H1 (cell line): ENCODE results near the gene PRKCH. TPM values are rescaled to one million over a fixed set of nuclear protein-coding genes. Genes with fewer than 3 reads are reported as not detected.

Experiments
- CTCF ChIA-PET: fragments of 300-600 bp; sonication (Branson Sonifier 250); formaldehyde crosslinking; loops from one replicate; lab custom pipeline; 2021; ENCODE audit not compliant: partially characterized antibody; lab: Charles Lee
- POLR2A ChIA-PET: fragments of 300-600 bp; sonication (Branson Sonifier 250); formaldehyde crosslinking; loops from one replicate; lab custom pipeline; 2021; ENCODE audit warnings: inconsistent platforms; ENCODE audit not compliant: partially characterized antibody; lab: Charles Lee
- DNase-seq, 2 experiments: peaks; one replicate each; pipeline versions ENCODE4 v3.0.0 to v3.0.0-alpha.2; 2010 to 2022; ENCODE audit warnings: low spot score in 2 of 2, low read depth in 1 of 2, mixed read lengths in 1 of 2
- FAIRE-seq: peaks from 2 replicates; lab custom pipeline; 2011; peaks lifted over from hg19 to GRCh38; lab: Jason Lieb, UNC
- H2AFZ ChIP-seq: 2 replicates; pipeline ENCODE4 v1.8.1; 2012; ENCODE audit warnings: low read length, inconsistent platforms
- H2AK5ac ChIP-seq: 2 replicates; pipeline ENCODE4 v1.6.1; 2013; ENCODE audit warnings: low read depth, low read length
- H2BK120ac ChIP-seq: replicated peaks from 2 replicates; pipeline ENCODE3; 2013; ENCODE audit warnings: low read depth, low read length, inconsistent platforms
- H2BK12ac ChIP-seq: 2 replicates; pipeline ENCODE4 v1.6.1; 2013; ENCODE audit warnings: low read depth, low read length
- H2BK15ac ChIP-seq: 2 replicates; pipeline ENCODE4 v1.6.1; 2013; ENCODE audit warnings: low read length
- H2BK20ac ChIP-seq: 2 replicates; pipeline ENCODE4 v1.6.1; 2013; ENCODE audit warnings: low read length
- H2BK5ac ChIP-seq: 2 replicates; pipeline ENCODE4 v1.6.1; 2013; ENCODE audit warnings: low read depth, low read length
- H3K14ac ChIP-seq: 2 replicates; pipeline ENCODE4 v1.6.1; 2013; ENCODE audit warnings: inconsistent platforms; ENCODE audit not compliant: insufficient read length
- H3K18ac ChIP-seq: 2 replicates; pipeline ENCODE4 v1.6.1; 2013; ENCODE audit warnings: low read length; ENCODE audit errors: extremely low read depth
- H3K23ac ChIP-seq: 2 replicates; pipeline ENCODE4 v1.6.1; 2013; ENCODE audit warnings: inconsistent platforms; ENCODE audit not compliant: insufficient read length
- H3K23me2 ChIP-seq: 2 replicates; pipeline ENCODE4 v1.6.1; 2013; ENCODE audit warnings: low read depth, low read length
- H3K27ac ChIP-seq: 2 replicates; pipeline ENCODE4 v1.6.1; 2011; ENCODE audit warnings: low read depth, low read length, inconsistent platforms
- H3K27me3 ChIP-seq, 4 experiments: replicated peaks in 1 of 4; 1 replicate in 1 of 4; 2 replicates in 3 of 4; pipeline versions ENCODE4 v1.6.1 to v1.8.1; 2011 to 2013; ENCODE audit warnings: low read length in 3 of 4, mild to moderate bottlenecking in 3 of 4, inconsistent platforms in 2 of 4, mixed read lengths in 2 of 4, moderate library complexity in 1 of 4; ENCODE audit not compliant: control insufficient read depth in 3 of 4, insufficient read depth in 3 of 4; ENCODE audit errors: extremely low read depth in 1 of 4
- H3K36me3 ChIP-seq, 4 experiments: 2 replicates each; pipeline versions ENCODE4 v1.6.1 to v1.8.1; 2011 to 2013; ENCODE audit warnings: mild to moderate bottlenecking in 4 of 4, low read length in 3 of 4, moderate library complexity in 2 of 4, control low read depth in 1 of 4, inconsistent platforms in 1 of 4; ENCODE audit not compliant: insufficient read depth in 4 of 4, control insufficient read depth in 2 of 4
- H3K4ac ChIP-seq: replicated peaks from 2 replicates; pipeline ENCODE3; 2013; ENCODE audit warnings: low read length, low read depth, mixed read lengths, inconsistent platforms; ENCODE audit not compliant: insufficient read length
- H3K4me1 ChIP-seq, 4 experiments: replicated peaks in 1 of 4; 1 replicate in 1 of 4; 2 replicates in 3 of 4; pipeline versions ENCODE4 v1.6.1 to v1.8.1; 2011 to 2013; ENCODE audit warnings: low read length in 3 of 4, inconsistent platforms in 2 of 4, mixed read lengths in 1 of 4; ENCODE audit not compliant: insufficient read depth in 4 of 4, control insufficient read depth in 3 of 4
- H3K4me2 ChIP-seq, 2 experiments: 2 replicates each; pipeline versions ENCODE4 v1.6.1 to v1.8.1; 2011 to 2013; ENCODE audit warnings: low read depth in 2 of 2, low read length in 2 of 2, control low read depth in 1 of 2, inconsistent platforms in 1 of 2, mild to moderate bottlenecking in 1 of 2; ENCODE audit not compliant: insufficient read depth in 1 of 2
- H3K4me3 ChIP-seq, 4 experiments: fragments of 200-600, 300-600 bp in 1 of 4; sonication (generic), shearing (Covaris generic), sonication (Bioruptor Twin) in 1 of 4; 2 replicates each; pipeline versions ENCODE4 v1.5.1 to v1.8.1; 2011 to 2016; ENCODE audit warnings: low read length in 4 of 4, low read depth in 3 of 4, control low read depth in 2 of 4, inconsistent platforms in 2 of 4, mild to moderate bottlenecking in 2 of 4, mixed read lengths in 1 of 4, moderate library complexity in 1 of 4; ENCODE audit not compliant: insufficient read depth in 2 of 4; ENCODE audit errors: extremely low read depth in 1 of 4
- H3K56ac ChIP-seq: replicated peaks from 2 replicates; pipeline ENCODE3; 2013; ENCODE audit warnings: low read depth, mild to moderate bottlenecking, mixed read lengths, low read length, inconsistent platforms; ENCODE audit not compliant: insufficient read length
- H3K79me1 ChIP-seq: 2 replicates; pipeline ENCODE4 v1.6.1; 2013; ENCODE audit warnings: low read depth, low read length, control low read depth
- H3K79me2 ChIP-seq, 2 experiments: 2 replicates each; pipeline versions ENCODE4 v1.6.1 to v1.8.1; 2012 to 2013; ENCODE audit warnings: low read length in 2 of 2, mild to moderate bottlenecking in 2 of 2, inconsistent platforms in 1 of 2; ENCODE audit not compliant: insufficient read depth in 2 of 2, control insufficient read depth in 1 of 2
- H3K9ac ChIP-seq, 4 experiments: replicated peaks in 1 of 4; 1 replicate in 1 of 4; 2 replicates in 3 of 4; pipeline versions ENCODE4 v1.6.1 to v1.8.1; 2011 to 2013; ENCODE audit warnings: low read depth in 3 of 4, low read length in 3 of 4, control low read depth in 2 of 4, mild to moderate bottlenecking in 2 of 4, moderate library complexity in 2 of 4, inconsistent platforms in 1 of 4; ENCODE audit errors: extremely low read depth in 1 of 4
- H3K9me3 ChIP-seq, 2 experiments: 2 replicates each; pipeline versions ENCODE4 v1.6.1 to v1.8.1; 2012 to 2013; ENCODE audit warnings: mild to moderate bottlenecking in 2 of 2, moderate library complexity in 2 of 2, control low read depth in 1 of 2, inconsistent platforms in 1 of 2, low read depth in 1 of 2, low read length in 1 of 2, mixed read lengths in 1 of 2; ENCODE audit not compliant: insufficient read depth in 2 of 2
- H4K20me1 ChIP-seq, 2 experiments: replicated peaks in 1 of 2; 2 replicates each; pipeline versions ENCODE3 to v1.8.1; 2011 to 2013; ENCODE audit warnings: inconsistent platforms in 2 of 2, low read length in 2 of 2, mild to moderate bottlenecking in 1 of 2; ENCODE audit not compliant: insufficient read depth in 2 of 2, control insufficient read depth in 1 of 2
- H4K5ac ChIP-seq: 2 replicates; pipeline ENCODE4 v1.6.1; 2013; ENCODE audit warnings: low read length, low read depth, mixed read lengths, inconsistent platforms; ENCODE audit not compliant: insufficient read length
- H4K8ac ChIP-seq: 2 replicates; pipeline ENCODE4 v1.8.0; 2013; ENCODE audit warnings: mild to moderate bottlenecking, moderate library complexity, low read length, inconsistent platforms; ENCODE audit not compliant: insufficient read depth; ENCODE audit errors: extremely low read depth
- H4K91ac ChIP-seq: replicated peaks from 2 replicates; pipeline ENCODE3; 2013; ENCODE audit warnings: low read length, mixed read lengths, inconsistent platforms; ENCODE audit not compliant: insufficient read length
- ATF2 ChIP-seq: IDR thresholded peaks from 2 replicates; pipeline ENCODE4 v1.6.1; 2012; ENCODE audit warnings: low read length, inconsistent platforms
- CHD1 ChIP-seq: IDR thresholded peaks from 2 replicates; pipeline ENCODE4 v1.6.1; 2012; ENCODE audit warnings: low read depth, low read length, improper control_type of control experiment
- CREB1 ChIP-seq: IDR thresholded peaks from 2 replicates; pipeline ENCODE4 v1.6.1; 2012; ENCODE audit warnings: inconsistent platforms
- JUN ChIP-seq: IDR thresholded peaks from 2 replicates; pipeline ENCODE4 v1.6.1; 2011; ENCODE audit warnings: low read depth, mild to moderate bottlenecking, improper control_type of control experiment, low read length
- MAX ChIP-seq: IDR thresholded peaks from 2 replicates; pipeline ENCODE4 v1.6.1; 2012; ENCODE audit warnings: inconsistent platforms
- POLR2A ChIP-seq, 2 experiments: IDR thresholded peaks; 1 replicate in 1 of 2; 2 replicates in 1 of 2; pipeline ENCODE4 v1.6.1; 2011; ENCODE audit warnings: low read depth in 2 of 2, low read length in 2 of 2, mild to moderate bottlenecking in 2 of 2; ENCODE audit errors: control extremely low read depth in 1 of 2
- RFX5 ChIP-seq: IDR thresholded peaks from 2 replicates; pipeline ENCODE4 v1.6.1; 2011; ENCODE audit warnings: low read depth, low read length, improper control_type of control experiment, borderline replicate concordance
- SIN3A ChIP-seq, 2 experiments: IDR thresholded peaks in 1 of 2; conservative IDR thresholded peaks in 1 of 2; 2 replicates each; pipeline ENCODE4 v1.6.1; 2011 to 2012; ENCODE audit warnings: low read length in 2 of 2, improper control_type of control experiment in 1 of 2, low read depth in 1 of 2, mild to moderate bottlenecking in 1 of 2
- SUZ12 ChIP-seq: fragments of 200-600 bp; sonication (generic); IDR thresholded peaks from 2 replicates; pipeline ENCODE4 v1.6.1; 2012; ENCODE audit warnings: mild to moderate bottlenecking, inconsistent platforms, low read length, moderate library complexity, mixed read lengths
- TAF7 ChIP-seq: optimal IDR thresholded peaks from 2 replicates; pipeline ENCODE3; 2011; ENCODE audit warnings: low read depth, mild to moderate bottlenecking, inconsistent platforms, low read length, moderate library complexity, borderline replicate concordance
- USF2 ChIP-seq: IDR thresholded peaks from 2 replicates; pipeline ENCODE4 v1.6.1; 2011; ENCODE audit warnings: low read length, improper control_type of control experiment
- WGBS, 2 experiments: shearing (Covaris generic) in 1 of 2; methylation state at CpG; one replicate each; pipeline versions ENCODE4 v1.1.6 to v1.1.7; 2013 to 2015; ENCODE audit warnings: low lambda C conversion rate in 2 of 2, mixed read lengths in 2 of 2, inconsistent platforms in 1 of 2, low coverage in 1 of 2, missing lambda C conversion rate in 1 of 2; ENCODE audit not compliant: insufficient replicate concordance in 2 of 2, insufficient coverage in 1 of 2, insufficient read length in 1 of 2; ENCODE audit errors: extremely low coverage in 1 of 2, missing lambda C conversion rate in 1 of 2; 5-methylcytosine and 5-hydroxymethylcytosine counted together
- polyA plus RNA-seq, 7 experiments: library from polyadenylated mRNA; depleted of rRNA in 3 of 7; stranded (reverse) in 5 of 7; unstranded in 2 of 7; fragments of >200 nt in 5 of 7; fragments of 200-250 nt in 2 of 7; gene quantifications; 1 replicate in 5 of 7; 2 replicates in 1 of 7; 4 replicates in 1 of 7; pipeline versions ENCODE4 v1.2.1 to v1.2.3, GENCODE V29; 2011 to 2013; ENCODE audit warnings: missing spikeins in 2 of 7, mixed read lengths in 2 of 7
- total RNA-seq: library from RNA; stranded (reverse); fragmentation: NEBNext Ultra II Directional; extraction: Animal tissue kit (Norgen Biotek cat#: 25700); gene quantifications from 2 replicates; pipeline ENCODE4 v1.2.1, GENCODE V29; 2021

Gene PRKCH
- total and polyA plus RNA-seq, 2 of the 8 experiments (the other 6 are each of a cell fraction or from before 2014, with no cell fraction given), result 6.4 to 7.0 TPM

- H4K5ac ChIP-seq, result no peak overlapping the region
- ChIA-PET POLR2A (interaction anchor here (0.7 kb wide), 1 partner anchor 15 kb away, joined by 6 read pairs; no protein-coding TSS in a partner anchor), CTCF (no interaction called here)
- no peak overlapping the region for H2BK15ac ChIP-seq
- no peak overlapping the region for H3K4ac ChIP-seq
- H3K4me2 ChIP-seq, result no peak overlapping the region
- H2BK12ac ChIP-seq, result no peak overlapping the region
- no peak overlapping the region for H2AFZ ChIP-seq
- peaks cover 15% of the 10 kb centered on the region; the same call in 1 of the 2 replicates for H3K23me2 ChIP-seq
- H4K8ac ChIP-seq, result no peak overlapping the region
- H3K79me1 ChIP-seq, result no peaks in the 10 kb centered on the region
- peaks cover 0 to 4% of the 10 kb centered on the region in 2 experiments; a peak in 1 of 4 replicates for H3K9me3 ChIP-seq
- H3K4me3 ChIP-seq, result no peak overlapping the region
- no peak overlapping the region for H3K18ac ChIP-seq
- no peak overlapping the region for H3K14ac ChIP-seq
- no peak overlapping the region for H3K27ac ChIP-seq
- H3K9ac ChIP-seq, result no peak overlapping the region
- H2BK5ac ChIP-seq, result no peak overlapping the region
- WGBS, 2 experiments, result 85% methylated on average over 6 of the region's 6 CpGs; no CpG with 5 or more reads in 1 of the 2 experiments
- H4K20me1 ChIP-seq, result no peaks in the 10 kb centered on the region
- H2BK120ac ChIP-seq, result no peak overlapping the region
- H2AK5ac ChIP-seq, result no peak overlapping the region
- H3K56ac ChIP-seq, result no peak overlapping the region
- H3K4me1 ChIP-seq, result peaks cover 2 to 12% (median 8%) of the 10 kb centered on the region in 4 experiments
- H2BK20ac ChIP-seq, result no peak overlapping the region
- H3K79me2 ChIP-seq, result no peaks in the 10 kb centered on the region
- H4K91ac ChIP-seq, result no peak overlapping the region
- H3K36me3 ChIP-seq, result no peaks in the 10 kb centered on the region
- no peak for FAIRE-seq
- no peak for DNase-seq
- H3K23ac ChIP-seq, result no peak overlapping the region
- peaks cover 9 to 29% (median 23%) of the 10 kb centered on the region in 4 experiments for H3K27me3 ChIP-seq
- TF ChIP-seq POLR2A (IDR thresholded peaks at IDR 0.05; ENCODE audit: control extremely low read depth in 1 of 2, low read depth in 2 of 2, low read length in 2 of 2), result no peak
- TF ChIP-seq SUZ12, result no peak
- no peak for TF ChIP-seq USF2
- TF ChIP-seq SIN3A (conservative IDR thresholded peaks at IDR 0.05 in 1 of 2, IDR thresholded peaks at IDR 0.05 in 1 of 2; ENCODE audit: low read depth in 1 of 2, low read length in 2 of 2), result no peak
- TF ChIP-seq CHD1, result no peak
- no peak for TF ChIP-seq MAX
- TF ChIP-seq TAF7, result no peak
- TF ChIP-seq ATF2, result no peak
- no peak for TF ChIP-seq CREB1
- TF ChIP-seq RFX5, result no peak
- no peak for TF ChIP-seq JUN
Observed at GRCh38 chr14:61323970-61324369, 2.6 kb downstream of the PRKCH start.
